Mesenteric fat pad (tissue), 1 donor: ENCODE data around the gene NCKAP5L. TPM values are rescaled to one million over a fixed set of nuclear protein-coding genes. Genes with fewer than 3 reads are reported as not detected.
A peak's percentile ranks its signal among the peaks of the same experiment; 100 is the strongest.

ENCODE experiments used
- DNase-seq: peaks from one replicate; pipeline ENCODE4 v3.0.0-alpha.2; 2020; ENCODE audit warnings: low spot score
- total RNA-seq: library from RNA; stranded (reverse); fragmentation: NEBNext Ultra II Directional; extraction: Animal tissue kit (Norgen Biotek cat#: 25700); gene quantifications from one replicate; pipeline ENCODE4 v1.2.1, GENCODE V29; 2021
- donor health status: DM: yes; HTN: yes; CAD: no.

Gene NCKAP5L
- total RNA-seq, 1 donor from 2014 or later = 44.3 TPM

GRCh38 chr12:49803693-49804450 lies 24.3 kb downstream of the NCKAP5L start:
- peak; percentile 64 for DNase-seq

DNA sequence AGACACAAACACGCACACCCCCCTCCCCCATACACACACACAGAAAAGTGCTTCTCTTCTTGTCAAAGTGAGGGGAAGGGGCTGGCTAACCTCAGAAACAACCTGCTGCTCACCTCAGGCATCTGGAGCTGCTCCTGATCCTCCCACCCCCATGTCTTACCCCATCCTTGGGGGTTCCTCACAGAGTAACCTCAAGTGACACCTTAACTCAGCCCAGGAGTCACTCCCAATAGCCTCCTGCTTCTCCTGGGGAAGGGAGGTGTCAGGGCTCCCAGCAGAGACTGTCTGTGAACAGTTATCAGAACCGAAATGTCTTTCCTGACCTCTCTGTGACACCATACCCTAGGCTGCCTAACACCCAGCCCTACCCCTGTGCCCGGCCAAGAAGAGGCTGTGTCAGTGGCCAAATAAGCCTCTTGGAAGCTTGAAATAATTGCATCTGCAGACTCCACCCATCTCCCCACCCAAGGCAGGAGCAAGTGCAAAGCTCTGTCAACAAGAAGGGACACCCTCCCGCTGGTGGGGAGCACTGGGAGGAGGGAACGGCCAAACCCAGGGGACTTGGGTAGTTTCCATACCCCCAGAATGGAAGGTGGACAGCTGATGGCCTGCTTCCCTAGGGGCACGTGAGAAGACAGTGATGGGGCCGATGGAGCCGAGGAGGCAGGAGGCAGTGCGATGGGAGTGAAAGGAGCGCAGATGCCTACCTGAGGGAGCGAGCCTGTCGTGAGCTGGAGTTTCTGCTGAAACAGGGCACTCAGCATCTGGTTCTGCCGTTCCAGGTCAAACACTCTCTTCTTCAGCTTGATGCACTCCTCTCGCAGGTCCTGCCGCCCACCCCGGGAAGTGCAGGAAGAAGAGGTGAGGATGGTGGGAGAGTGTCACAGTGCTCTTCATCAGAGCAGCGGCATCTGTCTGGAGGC lies 26.8 kb downstream of the NCKAP5L start:
- DNase-seq = no peak

- DNase-seq = no peak
Observed at GRCh38 chr12:49800421-49801140, 27.6 kb downstream of the NCKAP5L start.

- DNase-seq = no peak
Observed at GRCh38 chr12:49798934-49799333, 29.3 kb downstream of the NCKAP5L start.

DNA sequence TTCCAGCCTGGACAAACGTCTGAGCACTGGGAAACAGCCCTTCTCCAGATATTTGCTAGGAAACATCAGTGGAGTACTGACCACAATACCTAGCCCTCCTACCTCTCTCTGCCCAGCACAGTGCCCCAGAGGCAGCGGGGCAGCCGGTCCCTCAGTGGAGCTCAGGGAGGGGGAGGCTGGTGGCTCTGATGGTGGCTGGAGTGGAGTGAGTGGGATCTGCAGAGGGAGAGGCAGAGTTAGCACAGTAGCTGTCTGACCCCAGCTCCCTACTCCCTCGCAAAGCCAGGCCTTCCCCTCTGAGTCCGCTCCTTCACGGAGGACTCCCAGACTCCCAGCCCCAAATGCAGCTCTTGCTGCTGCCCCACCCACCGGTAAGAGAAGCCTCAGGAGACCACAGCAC lies 30.0 kb downstream of the NCKAP5L start:
- no peak for DNase-seq

DNA sequence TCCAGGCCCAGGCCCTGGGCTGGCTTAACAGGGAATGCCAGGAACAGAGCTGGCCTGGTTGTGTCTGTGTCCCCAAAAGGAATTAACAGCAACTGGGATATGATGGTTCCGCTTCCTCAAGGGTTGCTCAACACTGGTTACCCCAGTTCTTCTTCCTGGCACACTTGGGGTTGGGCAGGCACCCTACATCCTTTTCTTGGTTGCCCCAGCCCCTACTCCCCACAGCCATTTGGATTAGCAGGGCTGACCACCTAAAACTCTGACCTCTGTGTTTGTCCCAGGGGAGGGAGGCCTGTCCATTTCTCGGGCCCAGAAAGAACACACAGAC lies 30.8 kb downstream of the NCKAP5L start:
- no peak for DNase-seq

DNA sequence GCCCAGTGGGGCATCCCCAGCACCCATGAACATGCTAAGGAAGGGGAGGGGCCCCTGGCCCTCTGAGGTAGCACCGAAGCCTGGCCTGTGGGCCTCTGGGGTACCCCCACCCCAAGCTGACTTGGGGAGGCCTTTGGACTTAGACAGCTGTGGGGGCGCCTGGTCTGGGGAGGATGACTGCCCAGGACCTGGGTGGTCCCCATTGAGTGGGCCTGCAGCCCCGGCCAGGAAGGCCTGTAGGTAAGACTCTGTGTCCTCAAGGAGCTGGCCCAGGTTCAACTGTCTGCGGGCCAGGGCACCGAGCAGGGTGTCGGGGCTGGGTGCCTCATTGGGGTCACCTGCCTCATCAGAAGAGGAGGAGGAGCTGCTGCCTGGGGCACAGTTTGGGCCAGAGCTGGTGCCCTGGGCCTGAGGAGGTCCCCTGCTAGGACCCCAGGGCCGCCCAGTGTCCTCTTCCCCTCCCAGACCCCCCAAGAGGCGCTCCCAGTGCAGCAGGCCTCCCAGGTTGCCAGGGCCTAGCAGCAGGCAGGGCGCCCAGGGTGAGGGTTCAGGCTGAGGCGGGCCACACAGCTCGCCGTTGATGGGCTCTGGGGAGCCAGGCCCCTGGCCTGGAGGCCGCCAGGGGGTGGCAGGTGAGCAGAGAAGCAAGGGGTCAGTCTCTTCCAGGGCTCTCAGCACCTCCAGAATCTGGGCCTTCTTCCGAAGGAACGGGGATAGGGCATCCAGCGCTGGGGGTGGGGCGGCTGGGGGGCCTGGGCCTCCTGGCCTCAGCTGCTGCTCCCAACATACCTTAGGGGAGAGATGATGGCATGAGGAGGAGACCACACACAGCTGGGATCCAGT lies 31.4 kb downstream of the NCKAP5L start:
- peak; percentile 69 for DNase-seq

DNA sequence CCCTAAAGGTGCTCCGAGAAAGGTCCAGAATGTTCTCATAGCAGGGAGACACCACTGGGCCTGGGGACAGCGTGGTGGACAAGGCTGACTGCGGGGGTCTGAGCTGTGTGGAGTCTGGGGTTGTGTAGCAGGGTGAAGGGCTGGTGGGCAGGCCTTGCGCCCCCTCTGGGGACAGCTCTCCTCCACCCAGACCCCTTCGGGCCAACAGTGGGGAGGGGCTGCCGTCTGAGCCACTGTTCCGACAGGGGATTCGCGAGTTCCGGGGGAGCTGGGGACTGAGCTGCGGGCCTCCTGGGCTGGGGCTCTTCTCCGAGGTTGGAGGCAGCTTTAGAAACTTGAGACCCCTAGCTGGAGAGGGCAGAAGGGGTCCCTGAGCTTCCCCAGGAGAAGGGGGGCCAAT lies 32.1 kb downstream of the NCKAP5L start:
- DNase-seq = peak; percentile 87

DNA sequence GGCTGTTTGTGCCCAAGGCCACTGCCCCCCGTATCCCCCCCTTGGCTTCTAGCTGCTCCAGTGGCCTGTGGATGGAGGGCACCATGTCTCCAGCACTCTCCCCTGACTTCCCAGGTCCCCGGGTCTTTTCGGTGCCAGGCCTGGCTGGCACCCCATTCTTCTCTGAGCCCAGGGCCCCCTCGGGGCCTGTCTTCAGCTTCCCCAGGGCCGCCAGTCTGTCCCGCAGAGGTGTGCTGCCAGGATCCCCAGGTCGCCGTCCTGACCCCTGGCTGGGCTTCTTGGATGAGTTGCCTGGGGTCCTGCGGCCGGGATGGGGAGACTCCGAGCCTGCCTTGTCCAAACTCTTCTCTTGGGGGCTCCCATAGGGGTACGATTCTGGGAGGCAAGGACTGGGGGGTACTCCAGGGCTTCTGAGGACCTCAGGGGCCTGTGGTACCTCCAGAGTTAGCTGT lies 32.5 kb downstream of the NCKAP5L start:
- DNase-seq = no peak

DNA sequence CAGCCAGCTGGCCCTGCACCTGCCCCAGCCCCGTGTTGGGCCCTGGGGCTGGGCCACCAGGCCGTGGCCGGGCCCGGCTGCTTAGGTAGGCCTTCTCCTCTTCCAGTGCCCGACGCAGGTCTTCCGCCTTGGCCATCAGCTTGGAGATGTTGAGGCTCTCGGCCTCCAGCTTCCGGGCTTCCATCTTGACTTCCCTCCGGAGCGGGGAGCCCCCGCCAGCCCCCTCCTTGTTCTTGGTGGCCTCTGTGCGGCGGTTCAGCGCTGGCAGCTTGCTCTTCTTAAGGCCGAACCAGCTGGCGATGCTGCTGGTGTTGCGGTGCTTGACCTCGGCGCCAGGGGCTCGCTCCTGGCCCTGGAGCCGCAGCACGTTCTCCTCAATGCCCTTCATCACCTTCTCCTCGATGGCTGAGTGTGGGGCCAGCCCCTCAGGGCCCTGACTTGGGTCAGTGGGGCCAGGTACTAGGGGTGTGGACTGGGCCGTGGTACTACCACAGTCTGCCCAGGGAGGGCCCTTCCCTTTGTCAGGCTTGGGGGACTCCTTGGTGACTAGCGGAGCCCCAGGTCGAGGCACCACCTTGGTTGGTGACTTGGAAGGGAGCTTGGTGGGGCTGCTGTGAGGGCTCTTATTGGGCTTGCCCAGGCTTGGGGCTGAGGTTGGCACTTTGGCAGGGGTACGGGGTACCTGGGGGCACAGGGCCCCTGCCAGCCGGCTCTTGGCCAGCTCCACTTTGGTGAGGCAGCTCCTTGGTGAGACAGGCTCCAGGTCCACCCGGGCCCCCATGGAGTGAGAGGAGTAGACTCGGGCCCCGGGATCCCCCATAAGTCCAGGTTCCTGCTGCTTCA lies 33.2 kb downstream of the NCKAP5L start:
- no peak for DNase-seq

DNA sequence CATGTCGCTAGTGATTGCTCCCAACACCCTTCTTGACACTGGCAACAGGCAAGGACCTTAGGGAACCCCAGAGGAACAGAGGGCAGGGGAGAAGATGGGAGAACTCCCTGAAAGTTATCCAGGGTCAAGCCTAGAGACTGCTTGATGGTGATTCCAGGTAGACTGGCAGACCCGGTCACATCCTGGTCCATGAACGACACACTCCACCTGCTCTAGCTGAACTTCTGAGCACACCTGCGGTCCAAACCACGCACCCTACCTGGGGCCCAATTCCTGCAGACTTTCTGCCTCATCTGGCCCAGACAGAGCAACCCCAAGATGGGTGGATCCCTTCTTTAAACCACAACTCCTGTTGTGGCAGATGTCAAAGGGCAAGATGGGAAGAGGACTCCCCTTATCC lies 34.2 kb downstream of the NCKAP5L start:
- no peak for DNase-seq

GRCh38 chr12:49793620-49794019 lies 34.6 kb downstream of the NCKAP5L start:
- no peak for DNase-seq

DNA sequence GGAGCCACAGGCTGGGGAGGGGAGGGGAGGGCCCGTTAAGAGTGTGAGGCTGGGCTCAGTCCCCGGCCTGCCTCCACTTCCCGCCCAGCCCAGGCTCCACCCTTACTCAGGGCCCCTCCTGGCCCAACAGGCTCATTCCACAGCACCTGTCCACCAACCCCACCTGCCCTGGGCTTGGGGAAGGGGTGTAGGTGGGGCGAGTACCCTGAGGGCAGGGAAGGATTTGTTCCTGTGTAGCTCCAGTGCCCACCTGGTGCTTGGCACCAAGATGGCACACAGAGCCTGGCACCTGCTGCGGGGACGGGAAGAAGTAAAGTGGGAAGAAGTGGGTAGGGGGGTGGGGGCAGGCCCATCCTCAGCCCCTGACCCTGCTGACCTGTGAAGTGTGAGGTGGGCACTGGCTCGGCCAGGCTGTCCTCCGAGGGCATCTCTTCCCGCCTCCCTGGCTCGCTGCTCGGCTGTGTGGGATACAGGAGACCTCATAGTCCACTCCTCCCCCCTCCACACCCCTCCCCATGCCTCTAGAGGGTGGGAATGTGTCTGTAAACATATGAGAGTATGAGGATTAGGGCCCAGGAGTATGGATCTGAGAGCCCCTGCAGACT lies 35.1 kb downstream of the NCKAP5L start:
- DNase-seq = no peak

- DNase-seq = no peak
Observed at GRCh38 chr12:49792181-49792970, 35.8 kb downstream of the NCKAP5L start.

DNA sequence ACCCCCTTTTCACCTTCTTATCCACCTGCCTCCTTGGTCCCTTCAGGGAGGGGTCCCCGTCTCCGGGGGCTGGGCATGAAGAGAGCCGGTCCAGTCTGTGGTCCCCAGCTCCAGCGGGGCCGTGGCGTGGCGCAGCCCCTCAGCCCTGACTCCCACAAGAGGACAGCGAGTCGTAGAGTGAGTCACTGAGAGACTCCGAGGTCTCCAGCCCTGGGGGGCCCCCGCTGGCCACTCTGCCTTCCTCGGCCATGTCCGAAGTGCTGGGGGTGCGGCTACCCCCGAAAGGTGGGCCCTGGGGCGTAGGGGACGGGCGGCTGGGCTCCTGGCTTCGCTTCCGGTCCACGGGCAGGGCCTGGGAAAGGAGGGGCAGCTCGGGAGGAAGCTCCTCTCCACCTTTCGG lies 36.5 kb downstream of the NCKAP5L start:
- no peak for DNase-seq

DNA sequence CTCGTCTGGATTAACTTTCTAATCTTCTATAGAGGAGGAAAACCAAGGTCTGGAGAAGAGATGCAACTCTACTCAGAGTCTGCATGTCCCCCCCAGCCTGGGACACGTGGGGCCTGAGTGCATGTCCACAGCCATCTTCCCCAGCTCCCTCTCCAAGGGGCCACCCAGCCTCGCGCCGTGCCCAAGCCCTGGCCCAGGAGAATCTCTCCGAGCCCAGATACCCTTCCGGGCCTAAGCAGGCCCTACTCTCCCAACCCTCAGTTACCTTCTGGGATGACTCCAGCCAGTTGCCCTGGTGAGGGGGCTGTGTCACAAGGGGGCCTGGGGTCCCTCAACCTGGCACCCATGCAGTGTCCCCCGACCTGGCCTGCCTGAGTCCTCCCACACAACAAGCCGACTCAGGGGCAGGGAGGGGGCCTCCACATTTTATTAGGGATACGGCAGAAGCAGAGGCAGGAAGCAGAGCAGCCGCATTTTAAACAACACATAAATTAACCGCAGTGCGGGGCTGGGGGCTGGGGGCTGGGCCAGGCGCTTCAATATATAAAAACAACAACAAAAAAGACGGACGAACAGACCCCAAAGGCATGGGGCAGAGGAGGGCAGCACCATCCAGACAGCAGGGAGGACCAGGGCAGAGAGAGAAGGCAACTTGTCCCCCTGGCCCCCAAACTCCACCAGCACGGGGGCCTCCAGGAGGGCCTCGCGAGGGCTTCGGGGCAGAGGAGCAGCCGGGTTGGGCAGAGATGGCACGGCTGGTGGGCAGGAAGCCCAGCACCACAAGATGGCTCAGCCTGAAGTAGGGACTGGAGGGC lies 37.3 kb downstream of the NCKAP5L start:
- no peak for DNase-seq

DNA sequence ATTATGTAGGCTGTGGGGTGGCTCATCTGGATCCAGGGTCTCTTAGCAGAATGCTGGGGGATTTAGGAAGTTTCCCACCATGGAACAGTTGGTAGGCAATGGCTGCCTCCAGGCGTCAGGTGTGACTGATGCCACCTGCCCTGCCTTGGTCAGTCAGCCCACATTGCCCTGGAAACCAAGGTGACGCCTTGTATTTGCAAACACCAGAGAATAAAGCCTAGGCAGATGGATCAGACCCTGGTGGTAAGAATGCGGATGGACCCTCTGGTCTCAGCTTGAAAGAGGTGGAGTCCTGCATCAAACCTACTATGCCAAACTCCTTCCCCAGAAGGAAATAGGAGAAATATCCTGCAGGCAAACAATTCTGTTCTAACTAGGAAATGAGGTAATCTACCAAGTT lies 38.2 kb downstream of the NCKAP5L start:
- DNase-seq = no peak

DNA sequence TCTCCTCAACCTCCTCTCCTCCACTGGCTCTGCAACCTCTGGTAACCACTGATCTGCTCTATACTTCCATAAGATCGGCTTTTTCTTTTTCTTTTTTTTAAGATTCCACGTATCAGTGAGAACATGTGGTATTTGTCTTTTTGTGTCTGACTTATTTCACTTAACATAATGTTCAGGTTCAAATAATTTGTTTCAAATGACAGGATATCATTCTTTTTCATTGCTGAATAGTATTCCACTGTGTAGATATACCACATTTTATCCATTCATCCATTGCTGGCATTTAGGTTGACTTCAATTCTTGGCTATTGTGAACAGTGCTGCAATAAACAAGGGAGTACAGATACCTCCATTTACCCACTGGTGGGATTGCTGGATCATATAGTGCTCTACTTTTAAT lies 40.5 kb downstream of the NCKAP5L start:
- DNase-seq = no peak
